HG02610 (cell line): Measurements from ENCODE around the gene TBKBP1.

Experiments
- ATAC-seq: cut with Tn5 transposase; IDR thresholded peaks from one replicate; pipeline ENCODE4 v1.9.1; 2021; ENCODE audit warnings: mild to moderate bottlenecking, moderate library complexity; ENCODE audit not compliant: unreplicated experiment

Gene TBKBP1, protein sequence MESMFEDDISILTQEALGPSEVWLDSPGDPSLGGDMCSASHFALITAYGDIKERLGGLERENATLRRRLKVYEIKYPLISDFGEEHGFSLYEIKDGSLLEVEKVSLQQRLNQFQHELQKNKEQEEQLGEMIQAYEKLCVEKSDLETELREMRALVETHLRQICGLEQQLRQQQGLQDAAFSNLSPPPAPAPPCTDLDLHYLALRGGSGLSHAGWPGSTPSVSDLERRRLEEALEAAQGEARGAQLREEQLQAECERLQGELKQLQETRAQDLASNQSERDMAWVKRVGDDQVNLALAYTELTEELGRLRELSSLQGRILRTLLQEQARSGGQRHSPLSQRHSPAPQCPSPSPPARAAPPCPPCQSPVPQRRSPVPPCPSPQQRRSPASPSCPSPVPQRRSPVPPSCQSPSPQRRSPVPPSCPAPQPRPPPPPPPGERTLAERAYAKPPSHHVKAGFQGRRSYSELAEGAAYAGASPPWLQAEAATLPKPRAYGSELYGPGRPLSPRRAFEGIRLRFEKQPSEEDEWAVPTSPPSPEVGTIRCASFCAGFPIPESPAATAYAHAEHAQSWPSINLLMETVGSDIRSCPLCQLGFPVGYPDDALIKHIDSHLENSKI

DNA sequence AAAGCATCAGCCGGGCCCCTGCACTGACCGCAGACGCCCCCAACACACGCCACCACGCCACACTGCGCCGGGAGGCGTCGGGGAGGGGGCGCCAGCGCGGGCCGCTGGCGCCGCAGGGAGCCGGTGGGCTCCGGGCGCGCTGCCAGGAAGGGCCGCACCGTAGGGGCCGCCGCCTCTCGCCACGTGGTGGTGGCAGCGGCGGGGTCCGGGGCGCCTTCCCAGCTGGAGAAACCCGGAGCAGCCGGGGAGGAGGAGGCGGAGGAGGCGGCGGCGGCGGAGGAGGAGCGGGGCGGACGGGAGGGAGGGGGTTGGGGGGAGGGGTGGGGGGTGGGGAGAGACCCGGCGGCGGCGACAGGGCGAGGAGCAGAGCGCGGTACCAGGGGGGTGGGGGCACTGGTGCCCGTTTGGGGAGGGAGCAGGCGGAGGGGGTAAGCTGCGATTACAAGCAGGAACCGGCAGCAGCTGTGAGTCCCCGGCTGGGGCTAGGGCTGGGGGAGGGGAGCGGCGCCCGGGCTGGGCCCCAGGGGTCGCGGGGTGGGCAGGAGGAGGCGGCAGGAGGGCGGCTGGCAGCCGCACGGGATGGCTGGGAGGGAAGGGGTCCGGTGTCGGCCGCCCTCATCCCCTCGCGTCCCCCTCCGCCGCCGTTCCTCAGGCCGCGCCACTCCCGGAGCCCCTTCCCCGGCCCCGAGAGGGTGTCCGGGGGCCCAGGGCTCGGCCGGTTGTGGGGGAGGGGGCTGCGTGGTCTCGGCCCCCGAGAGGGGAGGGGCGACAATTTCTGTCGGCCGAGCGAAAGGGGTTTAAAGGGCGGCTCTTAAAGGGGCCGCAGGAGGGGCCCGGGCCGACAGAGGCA lies at the start of gene TBKBP1:
TBKBP1 (plus strand) TSS at position 431 of the 850 bp plus-strand sequence. CDS start 1,952 bp downstream, outside the sequence.
- ATAC-seq, result no peak

DNA sequence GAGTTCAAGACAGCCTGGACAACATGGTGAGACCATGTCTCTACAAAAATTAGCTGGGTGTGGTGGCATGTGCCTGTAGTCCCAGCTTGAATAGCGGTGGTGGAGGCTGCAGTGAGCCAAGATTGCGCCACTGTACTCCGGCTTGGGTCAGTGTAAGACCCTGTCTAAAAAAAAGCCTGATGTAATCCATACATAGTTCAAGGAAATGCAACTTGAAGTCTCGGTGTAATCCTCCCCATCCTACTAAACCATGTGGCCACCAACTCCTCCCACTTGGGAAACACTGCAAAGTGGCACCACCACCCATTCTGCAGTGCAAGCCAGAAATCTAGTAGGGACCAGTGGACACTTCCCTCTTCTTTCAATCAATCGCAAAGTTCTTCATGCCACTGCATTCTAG lies 49.6 kb upstream of the TBKBP1 start:
- ATAC-seq, result no peak

DNA sequence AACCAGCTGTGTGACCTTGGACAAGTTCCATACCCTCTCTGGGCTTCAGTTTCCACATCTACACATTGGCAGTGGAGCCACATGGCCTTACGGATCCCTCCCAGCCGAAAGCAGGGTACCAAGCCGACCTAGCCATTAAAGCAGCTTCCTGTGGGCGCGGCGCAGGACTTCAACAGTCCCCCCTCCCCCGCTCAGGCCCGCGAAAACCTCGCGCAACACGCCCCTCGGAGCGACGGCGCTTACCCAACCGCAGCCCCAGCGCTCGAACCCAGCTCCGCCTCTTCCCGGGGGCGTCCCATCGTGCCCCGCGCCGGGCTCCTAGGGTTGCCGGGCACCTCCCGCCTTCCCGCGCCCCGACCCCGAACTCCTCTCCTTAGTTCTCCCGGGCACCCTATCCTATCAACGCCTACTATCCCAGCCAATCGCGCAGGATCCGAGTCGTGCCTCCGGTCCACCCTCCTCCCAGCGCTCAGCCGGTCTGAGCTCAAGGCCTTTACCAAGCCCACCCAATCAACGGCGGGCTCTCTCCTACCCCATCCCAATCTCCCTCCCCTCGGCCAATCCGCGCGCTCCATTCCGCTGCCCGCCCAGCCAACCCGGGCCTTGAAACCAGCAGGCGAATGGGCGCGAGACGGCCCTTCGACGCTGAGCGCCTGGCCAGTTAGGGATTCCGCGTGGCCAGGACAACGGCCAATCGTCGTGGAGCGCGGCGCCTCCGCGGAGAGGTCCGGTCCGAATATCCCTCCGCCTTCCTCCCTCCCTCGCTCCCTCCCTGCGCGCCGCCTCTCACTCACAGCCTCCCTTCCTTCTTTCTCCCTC lies 44.6 kb upstream of the TBKBP1 start, which contains the start of gene KPNB1:
KPNB1 (plus strand) TSS at position 767 of the 819 bp plus-strand sequence. CDS start 326 bp downstream, outside the sequence.
- ATAC-seq, result peak; percentile 80

DNA sequence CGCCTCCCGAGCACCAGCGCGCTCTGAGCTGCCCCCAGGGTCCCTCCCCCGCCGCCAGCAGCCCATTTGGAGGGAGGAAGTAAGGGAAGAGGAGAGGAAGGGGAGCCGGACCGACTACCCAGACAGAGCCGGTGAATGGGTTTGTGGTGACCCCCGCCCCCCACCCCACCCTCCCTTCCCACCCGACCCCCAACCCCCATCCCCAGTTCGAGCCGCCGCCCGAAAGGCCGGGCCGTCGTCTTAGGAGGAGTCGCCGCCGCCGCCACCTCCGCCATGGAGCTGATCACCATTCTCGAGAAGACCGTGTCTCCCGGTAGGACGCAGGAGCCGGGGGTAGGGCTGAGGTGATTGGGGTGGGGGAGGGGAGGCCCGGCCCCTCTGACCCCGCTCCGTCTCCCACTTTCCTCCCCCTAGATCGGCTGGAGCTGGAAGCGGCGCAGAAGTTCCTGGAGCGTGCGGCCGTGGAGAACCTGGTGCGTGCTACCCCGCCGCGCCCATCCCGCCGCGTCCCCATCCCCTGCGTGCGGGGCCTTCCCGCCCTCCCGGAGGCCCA lies 43.9 kb upstream of the TBKBP1 start:
- ATAC-seq, result peak; percentile 1

DNA sequence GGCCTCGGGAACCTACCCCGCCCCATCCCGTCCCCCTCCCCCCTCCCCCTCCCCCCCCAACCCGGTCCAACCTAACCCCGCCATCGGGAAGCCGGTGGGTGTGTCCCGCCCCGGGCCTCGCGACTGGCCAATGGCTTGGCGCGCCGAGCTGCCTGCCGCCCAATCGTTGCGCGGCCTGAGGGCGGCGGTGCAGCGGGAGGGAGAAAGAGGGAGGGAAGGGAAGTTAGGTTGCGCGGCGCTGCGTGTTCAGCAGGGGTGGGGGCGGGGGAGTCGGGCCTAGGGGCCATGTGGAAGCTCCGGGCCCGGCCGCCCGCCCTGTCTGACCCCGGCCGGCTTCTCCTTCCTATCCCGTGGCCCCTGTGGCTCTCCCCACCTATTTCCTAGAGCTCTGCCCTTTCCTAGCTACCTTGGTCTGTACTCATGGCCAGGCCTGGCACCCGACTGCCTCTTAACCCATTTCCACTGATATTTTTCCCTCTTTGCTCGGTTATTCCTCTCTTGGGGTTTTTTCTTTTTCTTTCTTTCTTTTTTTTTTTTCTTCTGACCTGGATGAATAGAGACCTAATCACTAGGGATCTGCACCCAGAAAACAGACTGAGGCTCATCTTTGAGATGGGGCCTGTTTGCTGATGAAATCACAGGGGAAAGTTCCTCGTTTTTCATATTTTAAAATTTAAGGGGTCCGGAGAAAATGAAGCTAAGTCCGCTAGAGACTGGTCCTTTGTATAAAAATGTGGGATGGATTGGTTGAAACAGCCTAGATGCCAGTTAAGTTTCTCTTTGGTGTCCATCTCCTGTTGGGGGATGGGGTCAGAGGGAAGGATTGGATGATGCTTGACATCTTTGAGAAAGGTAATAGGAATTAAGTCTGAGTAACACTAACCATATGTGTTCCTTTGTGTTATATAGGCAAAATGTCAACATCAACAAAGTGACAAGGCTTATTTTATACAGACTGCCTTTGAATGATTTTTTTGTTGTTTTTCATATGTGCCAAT lies 43.1 kb upstream of the TBKBP1 start:
- peak; percentile 47 for ATAC-seq

DNA sequence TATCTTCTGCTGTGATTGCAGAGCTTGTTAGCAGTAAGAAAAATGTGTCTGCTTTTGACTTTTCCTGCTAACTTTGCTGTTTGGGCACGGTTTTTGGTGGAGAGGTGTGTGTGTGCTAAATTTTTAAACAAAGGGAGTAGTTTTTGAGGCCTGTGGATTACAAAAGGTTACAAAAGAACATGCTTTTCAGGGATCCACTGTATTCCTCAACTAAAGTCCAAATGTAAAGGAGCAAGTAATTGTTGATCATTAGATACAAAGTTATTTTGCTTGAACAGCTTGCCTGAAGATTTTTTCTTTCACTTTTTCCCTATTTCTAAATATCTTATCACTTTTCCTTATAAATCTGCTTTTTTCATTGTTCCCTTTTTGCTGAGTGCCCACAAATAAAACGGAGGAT lies 42.3 kb upstream of the TBKBP1 start:
- no peak for ATAC-seq

DNA sequence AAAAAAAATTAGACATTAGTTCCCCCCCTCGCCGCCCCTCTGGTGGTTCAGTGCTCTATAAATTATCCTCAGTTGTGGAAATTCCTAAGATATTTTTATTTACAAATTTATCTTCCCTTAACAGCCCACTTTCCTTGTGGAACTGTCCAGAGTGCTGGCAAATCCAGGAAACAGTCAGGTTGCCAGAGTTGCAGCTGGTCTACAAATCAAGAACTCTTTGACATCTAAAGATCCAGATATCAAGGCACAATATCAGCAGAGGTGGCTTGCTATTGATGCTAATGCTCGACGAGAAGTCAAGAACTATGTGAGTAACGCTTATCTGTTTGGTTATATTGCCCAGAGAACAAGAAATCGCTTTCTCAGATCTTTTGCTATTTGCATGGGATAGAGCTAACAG lies 41.4 kb upstream of the TBKBP1 start:
- ATAC-seq, result no peak

DNA sequence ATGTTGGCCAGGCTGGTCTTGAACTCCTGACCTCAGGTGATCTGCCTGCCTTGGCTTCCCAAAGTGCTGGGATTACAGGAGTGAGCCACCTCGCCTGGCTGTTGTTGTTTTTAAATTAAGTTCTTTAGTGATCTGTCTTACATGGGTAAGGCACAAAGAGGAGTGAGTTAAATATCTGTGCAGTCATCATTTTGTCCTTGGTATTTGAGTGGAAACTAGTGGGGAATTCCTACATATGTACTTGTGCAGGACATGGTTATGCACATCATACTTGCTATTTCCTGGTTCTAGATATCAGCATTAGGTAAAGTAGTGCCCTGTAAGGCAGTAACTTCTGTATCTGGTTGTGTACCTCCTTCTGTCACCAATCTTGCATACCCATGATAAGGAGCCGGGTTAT lies 40.5 kb upstream of the TBKBP1 start:
- no peak for ATAC-seq

DNA sequence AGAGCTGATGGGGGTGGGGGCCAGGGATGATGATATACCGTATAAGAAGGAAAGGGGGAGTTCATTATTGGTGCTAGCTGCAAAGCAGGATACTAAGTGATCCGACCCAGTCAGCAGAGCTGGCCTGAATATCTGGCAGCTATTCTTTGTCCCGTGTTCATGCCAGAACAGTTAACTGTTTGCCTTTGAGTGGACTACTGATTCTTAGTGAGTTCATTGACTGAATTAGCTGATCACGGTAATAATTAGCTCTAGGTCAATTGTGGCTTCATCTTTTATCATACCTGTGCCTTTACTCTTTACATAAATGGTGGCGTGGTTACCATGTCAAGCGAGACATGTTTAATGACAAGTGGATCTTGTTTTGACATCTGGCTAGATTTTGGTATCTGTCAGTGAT lies 39.0 kb upstream of the TBKBP1 start:
- no peak for ATAC-seq

DNA sequence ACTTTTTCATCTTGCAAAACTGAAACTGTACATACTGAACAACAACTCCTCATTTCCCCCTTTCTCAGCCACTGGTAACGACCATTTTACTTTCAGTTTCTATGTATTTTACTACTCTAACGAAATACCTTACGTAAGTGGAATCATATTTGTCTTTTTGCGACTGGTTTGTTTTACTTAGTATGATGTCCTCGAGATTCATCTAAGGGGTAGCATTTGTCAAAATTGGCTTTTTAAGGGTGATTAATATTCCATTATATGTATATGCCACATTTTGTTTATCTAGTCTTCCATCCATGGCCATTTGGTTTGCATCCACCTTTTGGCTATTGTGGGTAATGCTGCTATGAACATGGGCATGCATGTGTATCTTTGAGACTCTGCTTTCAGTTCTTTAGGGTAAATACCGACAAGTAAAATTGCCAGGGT lies 33.9 kb upstream of the TBKBP1 start:
- ATAC-seq, result peak; percentile 67

DNA sequence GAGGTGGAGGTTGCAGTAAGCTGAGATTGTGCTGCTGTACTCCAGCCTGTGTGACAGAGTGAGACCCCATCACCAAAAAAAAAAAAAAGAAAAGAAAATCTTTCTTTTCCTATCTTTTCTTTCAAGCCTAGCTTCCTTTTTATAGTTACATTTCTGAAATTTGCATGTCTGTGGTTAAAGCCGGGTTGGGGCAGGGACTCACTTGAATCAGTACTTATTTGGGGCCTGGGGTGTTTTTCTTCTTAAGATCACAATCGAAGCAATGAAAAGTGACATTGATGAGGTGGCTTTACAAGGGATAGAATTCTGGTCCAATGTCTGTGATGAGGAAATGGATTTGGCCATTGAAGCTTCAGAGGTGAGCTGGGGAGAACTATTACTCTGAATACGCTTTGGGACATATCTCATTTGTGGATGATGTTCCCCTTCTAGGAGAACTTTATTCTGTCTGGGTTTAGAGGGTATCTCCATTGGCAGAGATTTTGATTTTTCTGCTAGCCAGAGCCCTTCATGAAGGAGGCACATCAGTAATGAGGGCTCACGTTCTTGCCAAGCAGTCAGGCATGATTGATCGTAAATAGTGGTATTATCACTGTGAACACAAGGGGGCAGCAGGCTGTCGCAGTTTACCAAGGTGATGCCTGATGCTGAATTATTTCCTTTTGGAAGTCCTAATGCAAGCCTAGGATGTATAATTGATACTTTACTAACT lies 29.9 kb upstream of the TBKBP1 start:
- ATAC-seq, result no peak

DNA sequence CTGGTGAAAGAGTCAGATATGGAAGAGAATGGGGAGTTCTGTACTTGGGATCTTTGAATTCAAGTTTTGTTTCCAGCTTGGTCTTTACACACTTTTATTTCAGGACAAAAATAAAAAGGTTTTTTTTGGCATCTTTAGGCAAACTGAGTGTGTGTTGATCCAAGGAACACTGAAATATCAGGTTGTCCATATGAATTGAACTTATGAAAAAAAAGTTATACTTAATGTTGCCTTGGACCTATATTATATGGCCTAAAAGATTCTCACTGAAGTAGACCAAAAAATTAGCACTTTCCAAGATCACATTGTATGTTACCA lies 29.4 kb upstream of the TBKBP1 start:
- no peak for ATAC-seq

DNA sequence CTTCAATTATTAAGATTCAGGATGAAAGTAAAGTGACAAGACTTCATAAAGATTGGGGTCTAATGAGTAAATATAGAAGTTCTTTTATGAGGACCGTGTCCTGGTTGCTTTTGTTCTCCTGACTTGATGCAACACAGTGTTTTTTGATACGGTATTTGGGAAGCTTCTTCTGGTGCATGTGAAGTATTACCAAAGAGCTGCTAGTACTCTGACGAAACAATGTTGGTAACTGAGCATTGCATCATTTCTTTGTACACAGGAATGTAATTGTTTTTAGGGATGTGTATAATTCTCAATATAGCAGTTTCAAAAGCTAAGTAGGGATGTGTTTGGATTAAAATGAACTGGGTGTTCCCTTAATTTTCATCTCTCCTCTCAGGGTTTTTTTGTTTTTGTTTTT lies 28.3 kb upstream of the TBKBP1 start:
- ATAC-seq, result no peak

DNA sequence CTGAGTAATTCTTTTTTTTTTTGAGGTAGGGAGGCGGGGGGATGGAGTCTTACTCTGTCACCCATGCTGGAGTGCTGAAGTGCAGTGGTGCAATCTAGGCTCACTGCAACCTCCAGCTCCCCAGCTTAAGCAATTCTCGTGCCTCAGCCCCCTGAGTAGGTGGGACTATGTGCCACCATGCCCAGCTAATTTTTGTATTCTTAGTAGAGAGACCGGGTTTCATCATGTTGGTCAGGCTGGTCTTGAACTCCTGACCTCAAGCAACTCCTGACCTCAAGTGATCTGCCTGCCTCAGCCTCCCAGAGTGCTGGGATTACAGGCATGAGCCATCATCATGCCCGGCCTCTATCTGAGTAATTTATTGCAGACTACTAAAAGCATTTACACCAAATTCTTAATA lies 24.9 kb upstream of the TBKBP1 start:
- no peak for ATAC-seq

DNA sequence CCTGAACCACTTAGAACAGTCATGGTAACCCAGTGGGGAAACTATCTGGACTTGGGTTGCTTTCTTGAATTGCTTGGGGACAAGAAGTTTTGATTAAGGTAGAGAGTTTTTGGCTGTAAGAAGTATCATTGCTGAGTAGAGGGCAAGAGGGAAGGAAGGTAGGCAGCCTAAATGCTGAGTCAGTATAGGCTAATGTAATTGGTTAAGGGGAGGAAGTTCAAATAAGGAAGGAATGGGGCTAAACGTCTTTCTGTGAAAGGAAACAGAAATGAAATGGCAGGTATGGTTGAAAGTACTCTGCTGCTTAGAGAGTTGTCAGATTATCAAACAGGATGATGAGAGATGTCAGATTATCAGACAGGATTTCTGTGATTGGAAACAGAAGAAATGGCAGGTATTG lies 23.9 kb upstream of the TBKBP1 start:
- no peak for ATAC-seq

DNA sequence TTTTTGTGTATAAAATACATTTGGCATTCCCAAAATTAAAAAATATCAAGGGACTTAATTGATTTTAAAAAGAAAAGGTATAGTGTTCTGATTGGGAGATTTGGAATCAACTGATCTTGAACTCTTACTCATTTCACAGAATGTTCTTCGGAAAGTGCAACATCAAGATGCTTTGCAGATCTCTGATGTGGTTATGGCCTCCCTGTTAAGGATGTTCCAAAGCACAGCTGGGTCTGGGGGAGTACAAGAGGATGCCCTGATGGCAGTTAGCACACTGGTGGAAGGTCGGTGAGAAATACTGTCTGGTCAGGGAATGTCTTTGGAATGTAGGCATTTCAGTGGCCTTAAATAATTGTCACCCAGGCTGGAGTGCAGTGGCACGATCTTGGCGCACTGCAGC lies 19.5 kb upstream of the TBKBP1 start:
- no peak for ATAC-seq

DNA sequence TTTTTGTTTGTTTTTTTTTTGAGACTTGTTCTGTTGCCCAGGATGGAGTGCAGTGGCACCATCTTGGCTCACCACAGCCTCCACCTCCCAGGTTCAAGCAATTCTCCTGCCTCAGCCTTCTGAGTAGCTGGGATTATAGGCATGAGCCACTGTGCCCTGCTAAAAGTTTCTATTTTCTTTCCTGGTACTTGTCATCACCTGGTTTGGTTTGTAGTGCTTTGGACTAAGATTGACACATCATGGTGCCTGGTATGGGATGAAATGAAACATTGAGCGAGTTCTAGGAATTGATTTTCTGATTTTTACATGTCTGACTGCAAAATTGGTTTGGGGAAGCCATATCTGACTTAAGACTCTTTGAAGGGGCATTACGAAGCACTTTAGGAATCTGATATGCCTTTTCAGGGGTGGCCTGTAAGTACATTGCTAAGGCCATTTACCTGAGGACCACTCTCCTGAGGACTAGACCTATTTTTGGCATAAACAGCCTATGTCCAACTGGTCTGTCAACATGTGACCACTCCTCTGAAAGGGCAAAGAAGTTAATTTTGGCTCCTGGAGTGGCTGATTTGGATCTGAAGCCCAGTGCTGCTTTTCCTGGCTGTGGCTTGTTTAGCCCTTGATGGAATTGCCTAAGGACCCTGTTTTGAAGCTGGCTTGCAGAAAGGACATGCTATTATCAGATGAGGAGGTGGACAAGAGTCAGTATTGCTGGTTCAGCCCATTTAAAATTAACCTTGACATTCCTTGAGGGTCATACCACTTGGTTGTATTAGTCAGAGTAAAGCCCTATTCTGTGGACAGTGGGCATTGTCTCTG lies 18.4 kb upstream of the TBKBP1 start:
- no peak for ATAC-seq

DNA sequence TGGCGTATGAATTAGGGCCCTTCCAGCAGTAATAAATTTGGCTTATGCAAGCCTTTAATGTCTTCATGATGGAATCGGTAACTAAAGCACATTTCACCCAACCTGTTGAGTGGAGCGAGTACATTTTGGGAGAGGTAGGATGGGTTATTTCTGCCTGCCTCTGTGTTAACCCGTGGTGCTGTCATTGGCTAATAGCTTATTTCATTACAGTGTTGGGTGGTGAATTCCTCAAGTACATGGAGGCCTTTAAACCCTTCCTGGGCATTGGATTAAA lies 17.8 kb upstream of the TBKBP1 start:
- ATAC-seq, result no peak
